Dermis microvascular lymphatic vessel endothelial cell (primary cell): Measurements from ENCODE around the gene CARHSP1. TPM values are rescaled to one million over a fixed set of nuclear protein-coding genes. Genes with fewer than 3 reads are reported as not detected.
"Not testable (repeated sequence)": the region's sequence is repeated elsewhere in the genome, so short reads cannot be mapped to it uniquely, and the experiment has no call there.

Source experiments
- DNase-seq, 2 donors: peaks; one replicate each; pipeline versions ENCODE4 v3.0.0 to v3.0.0-alpha.2; 2010; ENCODE audit warnings: low read depth in 2 of 2
- total RNA-seq: library from RNA; depleted of rRNA; stranded (reverse); fragments of >200 nt; gene quantifications from 2 replicates; pipeline ENCODE4 v1.2.1, GENCODE V29; 2014

Gene CARHSP1
- total RNA-seq, 1 donor from 2014 or later, result 148 TPM

GRCh38 chr16:8855972-8856371 lies 12.8 kb downstream of the CARHSP1 start:
- no peak for DNase-seq

GRCh38 chr16:8855051-8855786 lies 13.6 kb downstream of the CARHSP1 start:
- no peak for DNase-seq

GRCh38 chr16:8854298-8854948 lies 14.4 kb downstream of the CARHSP1 start:
- DNase-seq, result no peak

- no peak for DNase-seq
Observed at GRCh38 chr16:8853611-8854010, 15.2 kb downstream of the CARHSP1 start.

- DNase-seq, result no peak
Observed at GRCh38 chr16:8853150-8853549, 15.7 kb downstream of the CARHSP1 start.

GRCh38 chr16:8852534-8852933 lies 16.3 kb downstream of the CARHSP1 start:
- DNase-seq, result peak in 1 of 2 donors; percentile 0

- DNase-seq, result peak in 1 of 2 donors; percentile 0
Observed at GRCh38 chr16:8851761-8852403, 16.9 kb downstream of the CARHSP1 start.

GRCh38 chr16:8850279-8850885 lies 18.4 kb downstream of the CARHSP1 start:
- DNase-seq, result peak; percentile 73 to 94

- peak in 1 of 2 donors; percentile 31 for DNase-seq
Observed at GRCh38 chr16:8849411-8850011, 19.3 kb downstream of the CARHSP1 start.

- DNase-seq, result peak in 1 of 2 donors; percentile 59
Observed at GRCh38 chr16:8848939-8849391, 19.8 kb downstream of the CARHSP1 start.

GRCh38 chr16:8848231-8848938 lies 20.4 kb downstream of the CARHSP1 start:
- DNase-seq, result no peak

- DNase-seq, result no peak
Observed at GRCh38 chr16:8847623-8848022, 21.2 kb downstream of the CARHSP1 start.

GRCh38 chr16:8847145-8847544 lies 21.7 kb downstream of the CARHSP1 start:
- DNase-seq, result no peak

GRCh38 chr16:8846401-8846932 lies 22.3 kb downstream of the CARHSP1 start:
- no peak for DNase-seq

- DNase-seq, result no peak
Observed at GRCh38 chr16:8845699-8846298, 23.0 kb downstream of the CARHSP1 start.

- not testable (repeated sequence) for DNase-seq
Observed at GRCh38 chr16:8843296-8843695, 25.5 kb downstream of the CARHSP1 start.

GRCh38 chr16:8842016-8842415 lies 26.8 kb downstream of the CARHSP1 start:
- not testable (repeated sequence) for DNase-seq

GRCh38 chr16:8837594-8837993 lies 31.2 kb downstream of the CARHSP1 start:
- not testable (repeated sequence) for DNase-seq

- DNase-seq, result not testable (repeated sequence)
Observed at GRCh38 chr16:8836797-8837196, 32.0 kb downstream of the CARHSP1 start.

GRCh38 chr16:8832717-8833105 lies 36.1 kb downstream of the CARHSP1 start:
- no peak for DNase-seq
